ENCODE results near the gene ERICH3.

Gene ERICH3

GRCh38 chr1:74545821-74546220 lies 127.8 kb downstream of the ERICH3 start:
- H3K4me3 ChIP-seq (ENCODE audit: low read length), result no peak overlapping the region
- no peak for DNase-seq (ENCODE audit: low read depth)
- TF ChIP-seq CTCF (conservative IDR thresholded peaks at IDR 0.05; ENCODE audit: low read length), result no peak

GRCh38 chr1:74534241-74534640 lies 139.4 kb downstream of the ERICH3 start:
- DNase-seq (ENCODE audit: low read depth), result peak; percentile 87
- TF ChIP-seq CTCF (conservative IDR thresholded peaks at IDR 0.05; ENCODE audit: low read length), result no peak; the same call in 1 of the 2 replicates
- no peak overlapping the region for H3K4me3 ChIP-seq (ENCODE audit: low read length)

- no peak overlapping the region for H3K4me3 ChIP-seq (ENCODE audit: low read length)
- no peak for DNase-seq (ENCODE audit: low read depth)
- no peak for TF ChIP-seq CTCF (conservative IDR thresholded peaks at IDR 0.05; ENCODE audit: low read length)
Measured at GRCh38 chr1:74531796-74532195, 141.8 kb downstream of the ERICH3 start.

GRCh38 chr1:74530892-74531291 lies 142.7 kb downstream of the ERICH3 start:
- TF ChIP-seq CTCF (conservative IDR thresholded peaks at IDR 0.05; ENCODE audit: low read length), result no peak
- H3K4me3 ChIP-seq (ENCODE audit: low read length), result no peak overlapping the region
- no peak for DNase-seq (ENCODE audit: low read depth)

GRCh38 chr1:74528123-74528522 lies 145.5 kb downstream of the ERICH3 start:
- H3K4me3 ChIP-seq (ENCODE audit: low read length), result no peak overlapping the region
- TF ChIP-seq CTCF (conservative IDR thresholded peaks at IDR 0.05; ENCODE audit: low read length), result no peak
- no peak for DNase-seq (ENCODE audit: low read depth)

GRCh38 chr1:74526708-74527107 lies 146.9 kb downstream of the ERICH3 start:
- no peak overlapping the region for H3K4me3 ChIP-seq (ENCODE audit: low read length)
- DNase-seq (ENCODE audit: low read depth), result no peak
- TF ChIP-seq CTCF (conservative IDR thresholded peaks at IDR 0.05; ENCODE audit: low read length), result no peak

- peak; percentile 69 for DNase-seq (ENCODE audit: low read depth)
Measured at GRCh38 chr1:74523873-74524480, 149.6 kb downstream of the ERICH3 start.

More at GRCh38 chr1:74523873-74524480, 149.6 kb downstream of the ERICH3 start:
- no peak for TF ChIP-seq CTCF (conservative IDR thresholded peaks at IDR 0.05; ENCODE audit: low read length)
- H3K4me3 ChIP-seq (ENCODE audit: low read length), result no peak overlapping the region
